Esophagus (tissue), 2 donors: ENCODE data around the gene MAPK14. TPM values are rescaled to one million over a fixed set of nuclear protein-coding genes. Genes with fewer than 3 reads are reported as not detected.

Source experiments
- H3K27ac ChIP-seq, 2 donors: one replicate each; pipeline ENCODE4 v1.5.1; 2013; ENCODE audit warnings: low read depth in 2 of 2, mild to moderate bottlenecking in 2 of 2, inconsistent platforms in 1 of 2, low read length in 1 of 2, moderate library complexity in 1 of 2
- H3K27me3 ChIP-seq, 2 donors: one replicate each; pipeline ENCODE4 v1.6.1; 2013; ENCODE audit warnings: low read length in 2 of 2, control low read depth in 1 of 2, mild to moderate bottlenecking in 1 of 2; ENCODE audit not compliant: insufficient read depth in 2 of 2, control insufficient read depth in 1 of 2
- H3K36me3 ChIP-seq, 2 donors: one replicate each; pipeline ENCODE4 v1.6.1; 2013; ENCODE audit warnings: low read length in 1 of 2; ENCODE audit not compliant: control insufficient read depth in 2 of 2, insufficient read depth in 2 of 2
- H3K4me1 ChIP-seq, 2 donors: one replicate each; pipeline ENCODE4 v1.6.1; 2013; ENCODE audit warnings: low read length in 1 of 2; ENCODE audit not compliant: control insufficient read depth in 2 of 2, insufficient read depth in 2 of 2
- H3K4me3 ChIP-seq, 2 donors: one replicate each; pipeline ENCODE4 v1.5.1; 2013; ENCODE audit warnings: low read length in 2 of 2, mild to moderate bottlenecking in 2 of 2, low read depth in 1 of 2, moderate library complexity in 1 of 2
- H3K9me3 ChIP-seq, 2 donors: one replicate each; pipeline ENCODE4 v1.6.1; 2013; ENCODE audit warnings: mild to moderate bottlenecking in 2 of 2, low read depth in 1 of 2, low read length in 1 of 2, moderate library complexity in 1 of 2; ENCODE audit not compliant: control insufficient read depth in 2 of 2, insufficient read depth in 1 of 2
- WGBS, 2 donors: extraction: QIAGEN DNeasy Blood & Tissue Kit; methylation state at CpG; one replicate each; pipeline ENCODE4 v1.1.7; 2013; 5-methylcytosine and 5-hydroxymethylcytosine counted together
- polyA plus RNA-seq, 2 donors: library from polyadenylated mRNA; stranded (reverse); fragments of 200-250 nt; gene quantifications; one replicate each; pipeline ENCODE4 v1.2.3, GENCODE V29; 2013
- donor health status: healthy with polysubstance abuse.
- donor health status: Bipolar disorder and iron deficiency.

MAPK14 gene
- polyA plus RNA-seq, 2 donors, result 11.3 to 19.1 TPM

GRCh38 chr6:36104836-36105235, 77.2 kb downstream of the MAPK14 start:
- Histone ChIP-seq H3K27ac (no peak overlapping the region), H3K27me3 (no peaks in the 10 kb centered on the region), H3K36me3 (peaks cover 3 to 15% of the 10 kb centered on the region in 2 donors), H3K4me1 (no peaks in the 10 kb centered on the region), H3K4me3 (no peak overlapping the region), H3K9me3 (no peaks in the 10 kb centered on the region)
- 40 to 43% methylated on average over 2 of the region's 2 CpGs for WGBS, 2 donors

DNA sequence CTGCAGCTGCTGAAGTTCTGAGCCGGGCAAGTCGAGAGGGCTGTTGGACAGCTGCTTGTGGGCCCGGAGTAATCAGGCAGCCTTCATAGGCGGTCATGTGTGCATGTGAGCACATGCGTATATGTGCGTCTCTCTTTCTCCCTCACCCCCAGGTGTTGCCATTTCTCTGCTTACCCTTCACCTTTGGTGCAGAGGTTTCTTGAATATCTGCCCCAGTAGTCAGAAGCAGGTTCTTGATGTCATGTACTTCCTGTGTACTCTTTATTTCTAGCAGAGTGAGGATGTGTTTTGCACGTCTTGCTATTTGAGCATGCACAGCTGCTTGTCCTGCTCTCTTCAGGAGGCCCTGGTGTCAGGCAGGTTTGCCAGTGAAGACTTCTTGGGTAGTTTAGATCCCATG, 81.5 kb downstream of the MAPK14 start:
- Histone ChIP-seq H3K9me3 (no peaks in the 10 kb centered on the region), H3K4me1 (no peaks in the 10 kb centered on the region), H3K27me3 (no peaks in the 10 kb centered on the region), H3K36me3 (peaks cover 0 to 15% of the 10 kb centered on the region in 2 donors), H3K27ac (no peak overlapping the region), H3K4me3 (no peak overlapping the region)
- WGBS, 2 donors, result 69 to 80% methylated on average over 7 of the region's 7 CpGs

DNA sequence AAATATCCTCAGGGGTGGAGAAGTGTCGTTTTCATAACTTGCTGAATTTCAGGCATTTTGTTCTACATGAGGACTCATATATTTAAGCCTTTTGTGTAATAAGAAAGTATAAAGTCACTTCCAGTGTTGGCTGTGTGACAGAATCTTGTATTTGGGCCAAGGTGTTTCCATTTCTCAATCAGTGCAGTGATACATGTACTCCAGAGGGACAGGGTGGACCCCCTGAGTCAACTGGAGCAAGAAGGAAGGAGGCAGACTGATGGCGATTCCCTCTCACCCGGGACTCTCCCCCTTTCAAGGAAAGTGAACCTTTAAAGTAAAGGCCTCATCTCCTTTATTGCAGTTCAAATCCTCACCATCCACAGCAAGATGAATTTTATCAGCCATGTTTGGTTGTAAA, 82.4 kb downstream of the MAPK14 start:
- H3K4me3 ChIP-seq, result no peak overlapping the region
- H3K27ac ChIP-seq, result no peak overlapping the region
- no peaks in the 10 kb centered on the region for H3K9me3 ChIP-seq
- 86 to 87% methylated on average over 3 of the region's 3 CpGs for WGBS, 2 donors
- H3K4me1 ChIP-seq, result no peaks in the 10 kb centered on the region
- peaks cover 0 to 15% of the 10 kb centered on the region in 2 donors for H3K36me3 ChIP-seq
- no peaks in the 10 kb centered on the region for H3K27me3 ChIP-seq

- Histone ChIP-seq H3K27ac (no peak overlapping the region), H3K36me3 (peaks cover 0 to 15% of the 10 kb centered on the region in 2 donors), H3K27me3 (no peaks in the 10 kb centered on the region), H3K4me1 (no peaks in the 10 kb centered on the region), H3K4me3 (no peak overlapping the region), H3K9me3 (no peaks in the 10 kb centered on the region)
- WGBS, 2 donors, result 93 to 95% methylated on average over 4 of the region's 4 CpGs
Measured at GRCh38 chr6:36110863-36111262, 83.3 kb downstream of the MAPK14 start.

DNA sequence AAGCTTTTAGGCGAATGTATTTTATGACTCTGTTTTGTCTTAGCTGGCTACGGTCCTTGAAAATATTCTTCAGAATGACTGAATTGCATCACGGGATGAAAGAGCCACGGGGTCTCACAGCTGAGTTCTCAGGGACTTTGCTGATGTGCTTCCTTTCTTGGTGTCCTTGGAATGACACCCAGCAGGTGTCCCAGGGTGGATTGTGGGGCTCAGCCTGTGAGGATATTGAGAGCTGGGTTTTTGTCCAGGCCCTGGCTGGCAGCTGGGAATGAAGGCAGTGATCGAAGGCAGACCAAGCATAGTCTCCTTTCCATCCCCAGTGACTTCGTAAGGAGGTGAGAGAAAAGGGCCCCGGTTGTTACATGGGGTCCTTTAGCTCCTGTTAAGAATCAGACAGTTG, 83.9 kb downstream of the MAPK14 start:
- Histone ChIP-seq H3K4me3 (no peak overlapping the region), H3K4me1 (no peaks in the 10 kb centered on the region), H3K36me3 (peaks cover 0 to 15% of the 10 kb centered on the region in 2 donors), H3K27me3 (no peaks in the 10 kb centered on the region), H3K27ac (no peak overlapping the region), H3K9me3 (no peaks in the 10 kb centered on the region)
- 95 to 96% methylated on average over 7 of the region's 7 CpGs for WGBS, 2 donors

GRCh38 chr6:36113049-36113448, 85.4 kb downstream of the MAPK14 start:
- no peak overlapping the region for H3K4me3 ChIP-seq
- no peak overlapping the region for H3K27ac ChIP-seq
- H3K27me3 ChIP-seq, result no peaks in the 10 kb centered on the region
- no peaks in the 10 kb centered on the region for H3K9me3 ChIP-seq
- H3K4me1 ChIP-seq, result no peaks in the 10 kb centered on the region
- H3K36me3 ChIP-seq, result peaks cover 0 to 12% of the 10 kb centered on the region in 2 donors

DNA sequence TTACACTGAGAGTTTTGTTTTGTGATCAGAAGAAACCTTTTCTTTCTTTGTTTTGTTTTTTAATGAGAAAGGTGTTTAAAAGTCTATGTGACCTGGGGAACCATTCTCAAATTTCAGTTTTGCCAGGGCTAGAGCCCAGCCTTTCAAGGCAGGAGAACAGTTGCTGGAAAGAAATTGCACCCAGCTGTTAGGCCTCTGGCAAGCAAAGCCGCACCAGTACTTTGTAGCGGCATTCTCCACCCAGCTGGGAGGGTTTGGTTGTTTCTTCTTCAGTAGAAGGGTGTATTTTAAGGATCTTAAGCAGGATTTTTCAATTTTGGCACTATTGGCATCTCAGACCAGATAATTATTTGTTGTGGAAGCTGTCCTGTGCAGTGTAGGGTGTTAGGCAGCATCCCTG, 86.1 kb downstream of the MAPK14 start:
- 61 to 83% methylated on average over 2 of the region's 2 CpGs for WGBS, 2 donors
- peaks cover 5 to 6% of the 10 kb centered on the region in 2 donors for H3K36me3 ChIP-seq

DNA sequence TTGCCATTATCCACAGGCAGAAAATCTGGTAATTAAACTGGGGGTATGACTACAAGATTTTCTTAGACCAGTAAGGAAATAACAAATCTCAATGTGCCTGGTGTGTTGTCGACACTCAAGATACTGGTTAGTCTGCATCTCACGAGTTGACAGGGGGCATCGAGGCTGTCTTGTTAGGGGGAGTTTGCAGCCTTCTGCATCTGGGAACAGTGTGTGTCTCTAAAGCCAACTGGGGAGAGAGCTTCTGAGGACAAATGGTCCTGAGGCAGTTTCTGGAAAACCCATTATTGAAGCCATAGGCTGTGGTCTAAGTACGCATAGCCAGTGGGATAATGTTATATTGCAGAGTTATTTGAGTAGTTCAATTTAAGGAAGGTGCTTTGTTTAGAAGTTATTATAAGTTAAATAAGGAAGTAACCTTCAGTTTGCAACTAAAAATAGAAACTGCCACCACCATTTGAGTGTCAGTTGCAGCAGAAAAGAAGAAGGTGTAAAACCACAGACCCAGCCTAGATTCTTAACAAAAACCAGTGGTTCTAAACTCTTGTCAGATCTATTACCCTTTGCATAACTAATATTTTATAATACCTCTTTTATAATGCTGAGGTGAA, 87.3 kb downstream of the MAPK14 start:
- Histone ChIP-seq H3K27me3 (no peaks in the 10 kb centered on the region), H3K4me1 (peaks cover 0 to 4% of the 10 kb centered on the region in 2 donors), H3K27ac (no peak overlapping the region), H3K4me3 (no peak overlapping the region), H3K36me3 (peaks cover 5% of the 10 kb centered on the region in 2 donors), H3K9me3 (no peaks in the 10 kb centered on the region)
- 67 to 74% methylated on average over 4 of the region's 4 CpGs for WGBS, 2 donors

More for the DNA sequence above, 86.1 kb downstream of the MAPK14 start:
- no peaks in the 10 kb centered on the region for H3K9me3 ChIP-seq
- H3K27me3 ChIP-seq, result no peaks in the 10 kb centered on the region
- no peak overlapping the region for H3K27ac ChIP-seq
- peaks cover 0 to 4% of the 10 kb centered on the region in 2 donors for H3K4me1 ChIP-seq
- H3K4me3 ChIP-seq, result no peak overlapping the region

DNA sequence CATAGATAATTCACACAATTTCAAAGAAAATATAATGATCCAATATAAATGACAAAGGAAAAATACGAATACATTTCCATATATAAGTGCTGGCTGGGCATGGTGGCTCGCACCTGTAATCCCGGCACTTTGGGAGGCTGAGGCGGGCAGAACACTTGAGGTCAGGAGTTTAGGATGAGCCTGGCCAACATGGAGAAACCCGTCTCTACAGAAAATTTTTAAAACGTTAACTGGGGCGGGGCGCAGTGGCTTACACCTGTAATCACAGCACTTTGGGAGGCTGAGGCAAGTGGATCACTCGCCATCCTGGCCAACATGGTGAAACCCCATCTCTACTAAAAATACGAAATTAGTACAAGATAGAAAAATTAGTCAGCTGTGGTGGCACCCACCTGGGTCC, 87.8 kb downstream of the MAPK14 start:
- 88 to 93% methylated on average over 10 of the region's 10 CpGs for WGBS, 2 donors

More for the DNA sequence above, 87.8 kb downstream of the MAPK14 start:
- no peaks in the 10 kb centered on the region for H3K27me3 ChIP-seq
- peaks cover 5% of the 10 kb centered on the region in 2 donors for H3K36me3 ChIP-seq
- H3K9me3 ChIP-seq, result no peaks in the 10 kb centered on the region
- H3K4me3 ChIP-seq, result no peak overlapping the region
- H3K4me1 ChIP-seq, result peaks cover 0 to 7% of the 10 kb centered on the region in 2 donors
- H3K27ac ChIP-seq, result no peak overlapping the region
